GM23338 (cell line): ENCODE data around the gene SGPP1.

Experiments used
- CREB1 ChIP-seq: fragments of 250-450 bp; sonication (Bioruptor Pico); IDR thresholded peaks from 2 replicates; pipeline ENCODE4 v1.5.0; 2020; ENCODE audit warnings: low read depth, mild to moderate bottlenecking, moderate library complexity
- CTCF ChIP-seq, 2 experiments: fragments of 200-600 bp in 1 of 2; sonication (generic) in 1 of 2; conservative IDR thresholded peaks; 2 replicates each; pipeline versions ENCODE4 v1.5.1 to v1.6.1; 2016 to 2017; ENCODE audit warnings: antibody characterized with exemption in 2 of 2, low read depth in 2 of 2, mild to moderate bottlenecking in 2 of 2, moderate library complexity in 1 of 2
- JUNB ChIP-seq: IDR thresholded peaks from one replicate; pipeline ENCODE4 v1.6.1; 2016; ENCODE audit warnings: antibody characterized with exemption; ENCODE audit not compliant: unreplicated experiment
- NANOG ChIP-seq: IDR thresholded peaks from 2 replicates; pipeline ENCODE4 v1.6.1; 2016; ENCODE audit warnings: antibody characterized with exemption, borderline replicate concordance

- TF ChIP-seq JUNB = no peak
- no peak for TF ChIP-seq CTCF (conservative IDR thresholded peaks at IDR 0.05; ENCODE audit: low read depth in 2 of 2)
- no peak for TF ChIP-seq NANOG
- no peak for TF ChIP-seq CREB1 (CRISPR knock-in tag)
These were observed 38.7 kb downstream of the SGPP1 start for GRCh38 chr14:63689132-63689531.
